Dedifferentiated amniotic fluid mesenchymal stem cell (primary cell): ENCODE results near the gene CPLANE1.
"Not testable (repeated sequence)": the region's sequence is repeated elsewhere in the genome, so short reads cannot be mapped to it uniquely, and the experiment has no call there.

Experiments
- DNase-seq: peaks from one replicate; pipeline ENCODE4 v3.0.0-alpha.2; 2016; ENCODE audit errors: extremely low spot score

The CPLANE1 gene

GRCh38 chr5:37208883-37209797, 40.0 kb downstream of the CPLANE1 start:
- no peak for DNase-seq

GRCh38 chr5:37207802-37208201, 41.4 kb downstream of the CPLANE1 start:
- DNase-seq = no peak

DNA sequence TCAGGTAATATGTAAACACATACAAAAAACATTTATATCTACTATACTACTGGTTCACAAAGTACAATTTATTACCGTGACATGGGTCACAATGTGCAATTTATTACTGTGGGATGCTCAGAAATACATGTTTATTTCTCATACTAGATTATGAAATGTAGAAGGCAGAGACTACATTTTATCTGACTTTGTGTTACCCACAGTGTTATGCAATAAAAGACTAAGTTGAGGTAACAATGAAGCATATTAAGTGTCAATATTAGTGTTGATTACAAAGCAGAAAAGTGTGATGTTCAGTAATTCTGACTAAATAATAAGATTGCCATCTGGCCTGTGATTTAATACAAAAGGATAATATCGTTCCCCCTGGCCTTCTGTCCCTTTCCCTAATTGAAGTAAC, 42.4 kb downstream of the CPLANE1 start:
- DNase-seq = no peak

DNA sequence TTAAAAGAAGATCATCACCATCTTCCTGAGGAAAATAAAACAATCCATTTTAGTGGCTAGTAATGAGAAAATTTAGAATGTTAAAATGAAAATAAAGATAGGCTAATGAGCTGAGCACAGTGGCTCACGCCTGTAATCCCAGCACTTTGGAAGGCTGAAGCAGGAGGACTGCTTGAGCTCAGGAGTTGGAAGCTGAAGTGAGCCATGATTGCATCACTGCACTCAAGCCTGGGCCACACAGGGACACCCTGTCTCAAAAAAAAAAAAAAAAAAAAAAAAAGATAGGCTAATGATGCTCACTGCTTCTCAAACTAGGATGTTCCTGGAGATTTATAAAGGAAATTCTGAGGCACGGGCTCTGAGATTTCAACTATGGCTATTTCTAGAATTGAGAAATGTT, 50.3 kb downstream of the CPLANE1 start:
- no peak for DNase-seq

GRCh38 chr5:37198061-37198460, 51.1 kb downstream of the CPLANE1 start:
- DNase-seq = no peak

- DNase-seq = no peak
Observed at GRCh38 chr5:37197340-37198050, 51.7 kb downstream of the CPLANE1 start.

DNA sequence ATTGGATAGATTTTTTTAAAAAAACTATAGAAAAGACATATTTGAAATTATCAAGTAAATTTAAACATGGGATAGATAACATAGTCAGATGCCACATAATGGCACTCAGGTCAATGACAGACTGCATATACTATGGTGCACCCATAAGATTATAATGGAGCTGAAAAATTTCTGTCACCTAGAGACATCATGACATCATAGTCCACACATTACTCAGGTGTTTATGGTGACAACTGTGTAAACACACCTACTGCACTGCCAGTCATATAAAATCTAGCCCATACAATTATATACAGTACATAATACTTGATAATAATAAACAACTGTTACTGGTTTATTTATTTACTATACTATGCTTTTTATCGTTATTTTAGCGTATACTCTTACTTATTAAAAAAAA, 58.6 kb downstream of the CPLANE1 start:
- DNase-seq = no peak

GRCh38 chr5:37189355-37189754, 59.8 kb downstream of the CPLANE1 start:
- DNase-seq = no peak

DNA sequence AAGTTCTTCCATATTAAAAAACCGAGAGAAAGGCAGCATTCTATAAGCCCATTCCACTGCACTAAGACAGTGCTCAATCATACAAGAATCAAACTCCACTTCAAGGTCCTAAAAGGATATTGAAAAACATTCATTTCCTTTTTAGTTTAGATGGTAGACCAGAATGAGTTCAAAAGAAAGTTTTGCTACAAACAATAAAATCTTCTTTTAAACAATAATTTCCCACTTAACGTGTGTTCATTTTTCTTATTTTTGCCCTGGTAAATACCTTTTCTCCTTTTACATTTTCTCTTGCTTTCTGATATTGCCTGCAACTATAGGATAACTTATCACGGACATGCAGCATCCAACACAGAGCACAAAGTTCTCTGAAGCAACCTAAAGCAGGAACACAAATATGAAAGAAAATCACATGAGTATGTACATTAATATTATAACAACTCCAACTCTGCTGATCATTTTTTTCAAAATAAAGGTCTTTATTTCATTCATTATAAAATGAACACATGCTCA, 61.7 kb downstream of the CPLANE1 start:
- DNase-seq = no peak

- no peak for DNase-seq
Observed at GRCh38 chr5:37184748-37185364, 64.3 kb downstream of the CPLANE1 start.

- no peak for DNase-seq
Observed at GRCh38 chr5:37182667-37183066, 66.5 kb downstream of the CPLANE1 start.

DNA sequence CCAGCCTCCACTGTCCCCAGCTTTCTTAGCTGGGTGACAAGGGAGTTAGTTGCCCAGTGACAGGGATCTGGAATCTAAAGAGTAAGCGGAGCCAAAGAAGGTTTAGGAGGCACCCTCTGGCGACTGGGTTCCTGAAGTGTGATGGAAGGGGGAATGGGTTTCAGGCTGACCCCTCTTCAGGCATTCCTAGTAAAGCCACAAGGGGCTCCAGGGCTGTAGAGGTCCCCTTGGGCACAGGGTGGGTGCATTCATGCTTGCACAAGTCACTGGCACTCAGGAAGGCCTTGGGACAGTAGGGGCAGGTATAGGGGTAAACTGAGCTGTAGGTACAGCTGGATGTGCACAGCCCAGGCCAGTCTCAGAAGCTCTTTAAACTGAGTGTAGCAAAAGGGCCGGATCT, 74.2 kb downstream of the CPLANE1 start:
- no peak for DNase-seq

DNA sequence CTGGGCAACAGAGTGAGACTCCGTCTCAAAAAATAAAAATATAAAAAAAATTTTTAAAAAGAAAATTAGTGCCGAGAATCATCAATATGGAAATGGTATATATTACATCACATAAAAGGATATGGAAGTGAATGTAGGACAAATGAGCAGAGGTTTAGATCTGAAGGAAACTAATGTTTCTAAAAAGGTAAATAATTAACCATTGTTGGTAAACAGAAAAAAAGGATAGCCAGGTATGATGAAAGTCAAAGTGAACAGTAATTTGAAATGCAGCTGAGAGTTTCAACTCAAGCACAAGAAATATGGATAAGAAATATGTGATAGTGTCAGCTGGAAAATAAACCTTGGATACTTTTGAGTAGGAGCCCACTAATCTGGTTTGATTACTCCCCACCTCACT, 76.2 kb downstream of the CPLANE1 start:
- no peak for DNase-seq

- DNase-seq = no peak
Observed at GRCh38 chr5:37170856-37171255, 78.3 kb downstream of the CPLANE1 start.

DNA sequence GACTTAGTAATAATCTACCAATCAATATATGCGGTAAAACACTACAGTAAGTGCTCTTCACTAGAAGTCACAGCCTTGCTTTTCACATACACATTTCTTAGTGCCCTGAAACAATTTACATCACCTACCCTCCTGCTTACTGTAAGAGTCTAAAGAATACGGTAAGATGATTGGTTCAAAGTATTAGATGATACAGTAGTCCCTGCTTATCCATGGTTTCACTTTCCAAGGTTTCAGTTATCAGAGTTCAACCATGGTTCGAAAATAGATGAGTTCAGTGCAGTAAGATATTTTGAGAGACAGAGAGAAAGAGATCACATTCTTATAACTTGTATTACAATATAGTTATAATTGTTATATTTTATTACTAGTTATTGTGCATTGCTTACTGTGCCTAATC, 83.0 kb downstream of the CPLANE1 start:
- no peak for DNase-seq

DNA sequence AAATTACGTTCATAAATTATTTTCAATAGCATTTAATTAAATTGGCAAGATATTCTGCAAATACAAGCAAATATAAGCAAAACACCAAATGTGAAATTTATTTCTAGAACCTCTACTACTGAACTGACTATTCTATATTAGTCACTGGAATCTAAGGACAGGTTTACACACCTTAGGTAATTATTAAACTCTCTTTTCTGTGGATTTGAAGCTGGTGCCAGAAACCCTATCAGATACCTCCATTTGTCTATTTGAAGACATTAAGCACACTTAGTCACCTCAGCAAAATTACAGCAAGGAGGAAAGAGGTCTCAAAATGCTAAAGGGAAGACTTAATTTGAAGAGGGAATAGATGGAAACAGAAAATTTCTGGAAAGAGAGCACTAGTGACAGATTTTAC, 83.4 kb downstream of the CPLANE1 start:
- no peak for DNase-seq

- DNase-seq = no peak
Observed at GRCh38 chr5:37153661-37154060, 95.5 kb downstream of the CPLANE1 start.

DNA sequence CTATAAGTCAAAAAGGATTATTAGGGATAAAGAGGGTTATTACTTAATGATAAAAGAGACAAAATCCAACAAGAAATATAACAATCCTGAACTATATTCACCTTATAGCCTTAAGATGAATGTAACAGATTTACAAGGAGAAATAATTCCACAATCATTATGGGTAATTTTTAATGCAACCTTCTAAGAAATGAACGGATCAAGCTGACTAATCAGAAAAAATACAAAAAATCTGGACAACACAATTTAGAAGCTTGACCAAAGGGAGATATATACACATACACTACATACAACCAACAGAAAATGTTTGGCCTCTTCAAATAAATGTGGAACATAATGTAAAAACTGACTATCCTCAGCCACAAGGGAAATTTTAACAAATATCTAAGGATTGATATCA, 102.3 kb downstream of the CPLANE1 start:
- no peak for DNase-seq

DNA sequence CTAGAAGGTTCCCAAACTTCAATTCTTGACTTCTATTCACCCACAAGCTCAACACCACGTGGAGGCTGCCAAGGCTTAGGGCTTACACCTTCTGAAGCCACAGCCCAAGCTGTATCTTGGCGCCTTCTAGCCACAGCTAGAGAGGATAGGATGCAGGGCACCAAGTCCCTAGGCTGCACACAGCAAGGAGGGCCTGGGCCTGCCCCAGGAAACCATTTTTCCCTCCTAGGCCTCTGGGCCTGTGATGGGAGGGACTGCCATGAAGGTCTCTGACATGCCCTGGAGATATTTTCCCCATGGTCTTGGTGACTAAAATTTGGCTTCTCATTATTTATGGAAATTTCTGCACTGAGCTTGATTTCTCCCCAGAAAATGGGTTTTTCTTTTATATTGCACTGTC, 112.5 kb downstream of the CPLANE1 start:
- no peak for DNase-seq

GRCh38 chr5:37135312-37135711, 113.9 kb downstream of the CPLANE1 start:
- not testable (repeated sequence) for DNase-seq

- no peak for DNase-seq
Observed at GRCh38 chr5:37133939-37134338, 115.2 kb downstream of the CPLANE1 start.

DNA sequence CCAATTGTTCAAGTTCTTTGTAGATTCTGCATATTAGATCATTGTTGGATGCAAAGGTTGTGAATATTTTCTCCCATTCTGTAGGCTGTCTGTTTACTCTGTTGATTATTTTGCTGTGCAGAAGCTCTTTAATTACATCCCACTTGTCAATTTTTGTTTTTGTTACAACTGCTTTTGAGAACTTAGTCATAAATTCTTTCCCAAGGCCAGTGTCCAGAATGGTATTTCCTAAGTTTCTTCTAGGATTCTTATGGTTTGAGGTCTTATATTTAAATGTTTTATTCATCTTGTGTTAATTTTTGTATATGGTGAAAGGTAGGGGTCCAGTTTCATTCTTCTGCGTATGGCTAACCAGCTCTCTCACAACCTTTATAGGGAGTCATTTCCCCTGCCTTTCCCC, 116.5 kb downstream of the CPLANE1 start:
- no peak for DNase-seq

- no peak for DNase-seq
Observed at GRCh38 chr5:37121465-37121864, 127.7 kb downstream of the CPLANE1 start.
